Measurements from ENCODE around the gene KRTAP12-2.

- no peak for TF ChIP-seq CTCF (IDR thresholded peaks at IDR 0.05)
- no peak for TF ChIP-seq EP300 (IDR thresholded peaks at IDR 0.05)
- TF ChIP-seq POLR2A (IDR thresholded peaks at IDR 0.05), result no peak
Measured at GRCh38 chr21:44640761-44641160, 26.0 kb downstream of the KRTAP12-2 start.
